ENCODE measurements around the gene ABLIM1.

ABLIM1 gene

GRCh38 chr10:114448897-114449296 is 209.2 kb downstream of the ABLIM1 start:
- no peaks in the 10 kb centered on the region for H3K36me3 ChIP-seq
- H3K27me3 ChIP-seq (ENCODE audit: insufficient read depth, low read depth, severe bottlenecking): no peaks in the 10 kb centered on the region
- no peak overlapping the region for H3K4me3 ChIP-seq (ENCODE audit: low read depth, low read length)
- no peak for TF ChIP-seq CTCF (IDR thresholded peaks at IDR 0.05; ENCODE audit: low read depth, low read length)
- no peak for DNase-seq
- H3K27ac ChIP-seq: no peak overlapping the region
- no peaks in the 10 kb centered on the region for H3K9me3 ChIP-seq (ENCODE audit: severe bottlenecking)

- TF ChIP-seq CTCF (IDR thresholded peaks at IDR 0.05; ENCODE audit: low read depth, low read length): no peak
- Histone ChIP-seq H3K9me3 (ENCODE audit: severe bottlenecking) (no peaks in the 10 kb centered on the region), H3K27me3 (ENCODE audit: insufficient read depth, low read depth, severe bottlenecking) (no peaks in the 10 kb centered on the region), H3K36me3 (no peaks in the 10 kb centered on the region), H3K27ac (no peak overlapping the region), H3K4me3 (ENCODE audit: low read depth, low read length) (no peak overlapping the region)
- no peak for DNase-seq
These were observed 212.7 kb downstream of the ABLIM1 start for GRCh38 chr10:114445332-114445731.

- H3K27ac ChIP-seq: no peak overlapping the region
- no peaks in the 10 kb centered on the region for H3K9me3 ChIP-seq (ENCODE audit: severe bottlenecking)
- no peaks in the 10 kb centered on the region for H3K36me3 ChIP-seq
- no peak overlapping the region for H3K4me3 ChIP-seq (ENCODE audit: low read depth, low read length)
- H3K27me3 ChIP-seq (ENCODE audit: insufficient read depth, low read depth, severe bottlenecking): no peaks in the 10 kb centered on the region
- DNase-seq: no peak
- TF ChIP-seq CTCF (IDR thresholded peaks at IDR 0.05; ENCODE audit: low read depth, low read length): no peak
These were observed 213.3 kb downstream of the ABLIM1 start for GRCh38 chr10:114444819-114445218.

- Histone ChIP-seq H3K9me3 (ENCODE audit: severe bottlenecking) (no peaks in the 10 kb centered on the region), H3K36me3 (no peaks in the 10 kb centered on the region)
These were observed 215.9 kb downstream of the ABLIM1 start for GRCh38 chr10:114442091-114442630.

GRCh38 chr10:114441107-114441506 is 217.0 kb downstream of the ABLIM1 start:
- H3K4me3 ChIP-seq (ENCODE audit: low read depth, low read length): no peak overlapping the region
- H3K27ac ChIP-seq: no peak overlapping the region
- H3K9me3 ChIP-seq (ENCODE audit: severe bottlenecking): no peaks in the 10 kb centered on the region
- no peaks in the 10 kb centered on the region for H3K36me3 ChIP-seq
- no peaks in the 10 kb centered on the region for H3K27me3 ChIP-seq (ENCODE audit: insufficient read depth, low read depth, severe bottlenecking)
- TF ChIP-seq CTCF (IDR thresholded peaks at IDR 0.05; ENCODE audit: low read depth, low read length): no peak
- DNase-seq: no peak

More at GRCh38 chr10:114442091-114442630, 215.9 kb downstream of the ABLIM1 start:
- no peak overlapping the region for H3K4me3 ChIP-seq (ENCODE audit: low read depth, low read length)
- no peak for DNase-seq
- no peaks in the 10 kb centered on the region for H3K27me3 ChIP-seq (ENCODE audit: insufficient read depth, low read depth, severe bottlenecking)
- no peak overlapping the region for H3K27ac ChIP-seq
- no peak for TF ChIP-seq CTCF (IDR thresholded peaks at IDR 0.05; ENCODE audit: low read depth, low read length)
